NT2/D1 (cell line): ENCODE data around the gene LPIN3.

Experiments
- SUZ12 ChIP-seq: IDR thresholded peaks from 2 replicates; pipeline ENCODE4 v1.6.1; 2011; ENCODE audit not compliant: insufficient read length, insufficient read depth; ENCODE audit errors: extremely low read depth
- YY1 ChIP-seq: IDR thresholded peaks from 2 replicates; pipeline ENCODE4 v1.6.1; 2011; ENCODE audit not compliant: insufficient read length, insufficient read depth
- ZNF274 ChIP-seq: IDR thresholded peaks from 2 replicates; pipeline ENCODE4 v1.6.1; 2011; ENCODE audit warnings: mild to moderate bottlenecking, low read depth, low read length

DNA sequence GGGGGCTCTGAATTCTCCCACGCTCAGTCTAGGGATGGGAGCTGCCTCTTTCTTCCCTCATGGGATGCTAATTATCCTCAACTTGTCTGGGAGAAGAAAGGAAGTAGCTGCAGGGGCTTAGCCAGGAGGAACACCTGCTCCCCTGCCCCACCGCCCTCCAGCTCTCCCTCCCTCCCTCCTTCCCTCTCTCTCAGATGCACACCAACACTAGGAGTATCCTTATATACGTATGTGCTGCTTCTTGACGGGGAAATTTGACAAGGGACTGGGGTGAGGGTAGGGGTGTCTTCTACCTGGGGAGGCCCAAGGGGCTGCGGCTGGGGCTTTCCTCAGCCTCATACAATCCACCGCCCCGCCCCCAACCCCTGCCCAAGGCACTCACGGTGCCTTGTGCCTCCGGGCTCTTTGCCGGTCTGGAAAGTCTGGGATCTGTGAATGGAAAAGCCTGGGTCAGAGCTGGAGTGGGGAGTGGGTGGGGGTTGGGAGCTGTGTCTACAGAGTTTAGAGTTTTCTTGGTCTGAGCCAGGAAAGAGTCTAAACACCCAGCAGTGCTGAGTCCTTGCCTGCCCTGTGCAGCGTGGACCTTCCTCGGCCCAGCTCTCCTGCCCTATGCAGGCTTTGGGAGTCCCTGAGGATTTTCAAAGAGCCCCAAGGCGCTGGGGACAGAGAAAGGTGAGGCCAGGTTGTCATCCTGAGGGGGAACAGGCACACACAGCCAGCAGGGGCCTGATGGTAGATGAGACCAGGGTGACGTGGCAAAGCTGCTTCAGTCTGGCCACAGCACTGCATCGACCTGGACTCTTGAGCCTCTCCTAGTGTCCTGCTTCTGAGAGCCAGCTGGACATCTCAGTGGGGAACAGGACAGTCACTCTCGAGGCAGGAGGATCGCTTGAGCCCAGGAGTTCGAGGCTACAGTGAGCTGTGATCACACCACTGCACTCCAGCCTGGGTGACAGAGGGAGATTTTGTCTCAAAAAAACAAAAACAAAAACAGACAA lies 55.3 kb downstream of the LPIN3 start:
- TF ChIP-seq ZNF274 (no peak), YY1 (no peak), SUZ12 (no peak)
